ENCODE measurements around the gene FAM3A. TPM values are rescaled to one million over a fixed set of nuclear protein-coding genes. Genes with fewer than 3 reads are reported as not detected.

The FAM3A gene
- total and polyA plus RNA-seq, 9 of the 15 experiments (the other 6 are each of a cell fraction or from before 2014, with no cell fraction given) = 0.75 to 70.6 (median 27.0) TPM

- TF ChIP-seq, protein P1, sequence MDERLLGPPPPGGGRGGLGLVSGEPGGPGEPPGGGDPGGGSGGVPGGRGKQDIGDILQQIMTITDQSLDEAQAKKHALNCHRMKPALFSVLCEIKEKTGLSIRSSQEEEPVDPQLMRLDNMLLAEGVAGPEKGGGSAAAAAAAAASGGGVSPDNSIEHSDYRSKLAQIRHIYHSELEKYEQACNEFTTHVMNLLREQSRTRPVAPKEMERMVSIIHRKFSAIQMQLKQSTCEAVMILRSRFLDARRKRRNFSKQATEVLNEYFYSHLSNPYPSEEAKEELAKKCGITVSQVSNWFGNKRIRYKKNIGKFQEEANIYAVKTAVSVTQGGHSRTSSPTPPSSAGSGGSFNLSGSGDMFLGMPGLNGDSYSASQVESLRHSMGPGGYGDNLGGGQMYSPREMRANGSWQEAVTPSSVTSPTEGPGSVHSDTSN (CRISPR knock-in tag; IDR thresholded peaks at IDR 0.05; ENCODE audit: low read depth) = no peak
- TF ChIP-seq, protein P1 (tag; conservative IDR thresholded peaks at IDR 0.05; ENCODE audit: low read depth) = peak; percentile 76
- TF ChIP-seq ZBTB34 (CRISPR knock-in tag; IDR thresholded peaks at IDR 0.05) (no peak), ZC3H4 (CRISPR knock-in tag; IDR thresholded peaks at IDR 0.05; ENCODE audit: borderline replicate concordance) (no peak), ID3 (CRISPR knock-in tag; IDR thresholded peaks at IDR 0.05) (no peak), ID3 (tag; IDR thresholded peaks at IDR 0.05) (no peak), SMARCA4 (IDR thresholded peaks at IDR 0.05) (peak; percentile 90), ILF3 (IDR thresholded peaks at IDR 0.05; ENCODE audit: borderline replicate concordance) (no peak), HDAC2 (IDR thresholded peaks at IDR 0.05) (peak; percentile 86), SRSF7 (optimal IDR thresholded peaks at IDR 0.05; ENCODE audit: low read depth, low read length) (no peak), TGIF2 (CRISPR knock-in tag; IDR thresholded peaks at IDR 0.05) (no peak), ZBED1 (IDR thresholded peaks at IDR 0.05) (no peak), THAP7 (CRISPR knock-in tag; IDR thresholded peaks at IDR 0.05) (no peak), PYGO2 (tag; IDR thresholded peaks at IDR 0.05) (no peak), TEAD2 (tag; IDR thresholded peaks at IDR 0.05) (no peak), ZZZ3 (IDR thresholded peaks at IDR 0.05) (no peak), SIX5 (IDR thresholded peaks at IDR 0.05; ENCODE audit: borderline replicate concordance in 1 of 2, insufficient read depth in 1 of 2, low read depth in 1 of 2, low read length in 2 of 2) (no peak), CC2D1A (IDR thresholded peaks at IDR 0.05) (no peak)
- TF ChIP-seq, protein P2, sequence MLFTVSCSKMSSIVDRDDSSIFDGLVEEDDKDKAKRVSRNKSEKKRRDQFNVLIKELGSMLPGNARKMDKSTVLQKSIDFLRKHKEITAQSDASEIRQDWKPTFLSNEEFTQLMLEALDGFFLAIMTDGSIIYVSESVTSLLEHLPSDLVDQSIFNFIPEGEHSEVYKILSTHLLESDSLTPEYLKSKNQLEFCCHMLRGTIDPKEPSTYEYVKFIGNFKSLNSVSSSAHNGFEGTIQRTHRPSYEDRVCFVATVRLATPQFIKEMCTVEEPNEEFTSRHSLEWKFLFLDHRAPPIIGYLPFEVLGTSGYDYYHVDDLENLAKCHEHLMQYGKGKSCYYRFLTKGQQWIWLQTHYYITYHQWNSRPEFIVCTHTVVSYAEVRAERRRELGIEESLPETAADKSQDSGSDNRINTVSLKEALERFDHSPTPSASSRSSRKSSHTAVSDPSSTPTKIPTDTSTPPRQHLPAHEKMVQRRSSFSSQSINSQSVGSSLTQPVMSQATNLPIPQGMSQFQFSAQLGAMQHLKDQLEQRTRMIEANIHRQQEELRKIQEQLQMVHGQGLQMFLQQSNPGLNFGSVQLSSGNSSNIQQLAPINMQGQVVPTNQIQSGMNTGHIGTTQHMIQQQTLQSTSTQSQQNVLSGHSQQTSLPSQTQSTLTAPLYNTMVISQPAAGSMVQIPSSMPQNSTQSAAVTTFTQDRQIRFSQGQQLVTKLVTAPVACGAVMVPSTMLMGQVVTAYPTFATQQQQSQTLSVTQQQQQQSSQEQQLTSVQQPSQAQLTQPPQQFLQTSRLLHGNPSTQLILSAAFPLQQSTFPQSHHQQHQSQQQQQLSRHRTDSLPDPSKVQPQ (CRISPR knock-in tag; IDR thresholded peaks at IDR 0.05; ENCODE audit: borderline replicate concordance) = no peak
- TF ChIP-seq, protein P3, sequence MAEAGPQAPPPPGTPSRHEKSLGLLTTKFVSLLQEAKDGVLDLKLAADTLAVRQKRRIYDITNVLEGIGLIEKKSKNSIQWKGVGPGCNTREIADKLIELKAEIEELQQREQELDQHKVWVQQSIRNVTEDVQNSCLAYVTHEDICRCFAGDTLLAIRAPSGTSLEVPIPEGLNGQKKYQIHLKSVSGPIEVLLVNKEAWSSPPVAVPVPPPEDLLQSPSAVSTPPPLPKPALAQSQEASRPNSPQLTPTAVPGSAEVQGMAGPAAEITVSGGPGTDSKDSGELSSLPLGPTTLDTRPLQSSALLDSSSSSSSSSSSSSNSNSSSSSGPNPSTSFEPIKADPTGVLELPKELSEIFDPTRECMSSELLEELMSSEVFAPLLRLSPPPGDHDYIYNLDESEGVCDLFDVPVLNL (CRISPR knock-in tag; IDR thresholded peaks at IDR 0.05; ENCODE audit: low read depth) = no peak
These were observed 20.5 kb downstream of the FAM3A start (continued) for GRCh38 chrX:154495472-154495922.
